ENCODE data around the gene OR2A12.
"Not testable (repeated sequence)": the region's sequence is repeated elsewhere in the genome, so short reads cannot be mapped to it uniquely, and the experiment has no call there.

OR2A12 gene

DNA sequence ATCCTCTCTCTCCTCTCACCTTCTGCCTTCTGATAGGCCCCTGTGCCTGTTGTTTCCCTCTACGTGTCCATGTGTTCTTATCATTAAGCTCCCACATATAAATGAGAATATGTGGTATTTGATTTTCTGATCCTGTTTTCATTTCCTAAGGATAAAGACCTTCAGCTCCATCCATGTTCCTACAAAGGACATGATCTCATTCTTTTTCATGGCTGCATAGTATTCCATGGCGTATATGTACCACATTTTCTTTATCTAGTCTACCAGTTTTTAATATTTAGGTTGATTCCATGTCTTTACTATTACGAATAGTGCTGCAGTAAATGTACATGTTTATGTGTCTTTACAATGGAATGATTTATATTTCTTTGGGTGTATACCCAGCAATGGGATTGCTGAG lies 4.6 kb downstream of the OR2A12 start:
- no peaks in the 10 kb centered on the region for H3K36me3 ChIP-seq (ENCODE audit: insufficient read depth, low read length)
- no peaks in the 10 kb centered on the region for H3K9me3 ChIP-seq (ENCODE audit: control insufficient read depth, insufficient read depth, low read length)
- no peaks in the 10 kb centered on the region for H3K4me1 ChIP-seq (ENCODE audit: insufficient read depth, low read length)
- no peak overlapping the region for H3K9ac ChIP-seq (ENCODE audit: low read depth, low read length)

DNA sequence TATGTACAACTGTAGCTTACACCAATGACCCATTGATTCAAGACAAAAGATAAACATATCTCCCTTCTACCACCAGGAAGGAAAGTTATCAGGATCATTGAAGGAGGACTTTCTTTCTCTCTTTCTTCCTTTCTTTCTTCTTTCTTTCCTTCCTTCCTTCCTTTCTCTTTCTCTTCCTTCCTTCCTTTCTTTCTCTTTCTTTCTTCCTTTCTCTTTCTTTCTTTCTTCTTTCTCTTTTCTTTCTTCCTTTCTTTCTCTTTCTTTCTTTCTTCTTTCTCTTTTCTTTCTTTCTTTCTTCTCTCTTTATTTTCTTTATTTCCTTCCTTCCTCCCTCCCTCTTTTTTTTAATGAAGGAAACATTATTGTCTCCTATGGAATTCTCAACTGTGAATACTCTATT lies 12.7 kb downstream of the OR2A12 start:
- H3K36me3 ChIP-seq (ENCODE audit: insufficient read depth, low read length) = no peaks in the 10 kb centered on the region
- H3K9me3 ChIP-seq (ENCODE audit: control insufficient read depth, insufficient read depth, low read length) = no peaks in the 10 kb centered on the region
- 0 out of 2 replicates have a peak, but pooled peaks cover 4% of the 10 kb centered on the region for H3K4me1 ChIP-seq (ENCODE audit: insufficient read depth, low read length)
- no peak overlapping the region for H3K9ac ChIP-seq (ENCODE audit: low read depth, low read length)

DNA sequence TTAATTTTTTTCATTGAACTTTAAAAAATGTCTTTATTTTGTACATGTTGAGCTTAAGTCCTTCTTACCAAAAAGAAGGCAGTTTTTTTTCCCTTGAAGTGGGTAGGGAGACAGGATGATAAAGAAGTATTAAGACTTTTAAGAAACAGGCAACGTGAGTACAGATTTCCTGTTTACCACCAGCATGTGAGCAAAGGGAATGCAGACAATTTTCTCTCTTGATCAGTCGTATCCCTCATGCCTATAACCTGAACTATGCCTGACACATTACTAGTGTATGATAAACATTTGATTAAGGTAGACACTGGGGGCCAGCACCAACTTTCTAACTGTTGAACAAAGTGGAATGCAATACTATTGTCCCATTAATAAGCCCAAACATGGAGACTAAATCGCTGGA lies 14.5 kb downstream of the OR2A12 start:
- no peaks in the 10 kb centered on the region for H3K36me3 ChIP-seq (ENCODE audit: insufficient read depth, low read length)
- H3K9me3 ChIP-seq (ENCODE audit: control insufficient read depth, insufficient read depth, low read length) = no peaks in the 10 kb centered on the region
- no peak overlapping the region for H3K9ac ChIP-seq (ENCODE audit: low read depth, low read length)
- 0 out of 2 replicates have a peak, but pooled peaks cover 4% of the 10 kb centered on the region for H3K4me1 ChIP-seq (ENCODE audit: insufficient read depth, low read length)

DNA sequence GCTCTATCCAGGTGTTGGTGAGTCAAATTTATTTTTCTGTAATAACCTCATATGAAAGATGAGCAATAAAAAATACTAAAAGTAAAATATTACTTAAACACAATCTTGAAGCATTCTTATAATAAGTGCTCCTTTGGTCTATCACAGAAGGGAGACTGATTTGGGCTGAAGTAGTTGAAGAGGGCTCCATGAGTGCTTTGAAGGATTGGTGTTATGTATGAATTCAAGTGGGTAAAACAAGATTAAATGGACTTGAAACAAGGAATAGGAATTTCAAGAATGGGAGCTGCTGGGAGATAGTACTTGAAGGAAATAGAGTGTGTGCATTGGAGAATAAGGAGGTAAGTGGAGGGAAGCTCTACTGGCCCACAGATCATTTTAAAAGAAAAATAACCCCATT lies 16.0 kb downstream of the OR2A12 start:
- Histone ChIP-seq H3K4me1 (ENCODE audit: insufficient read depth, low read length) (0 out of 2 replicates have a peak, but pooled peaks cover 4% of the 10 kb centered on the region), H3K9ac (ENCODE audit: low read depth, low read length) (no peak overlapping the region), H3K9me3 (ENCODE audit: control insufficient read depth, insufficient read depth, low read length) (no peaks in the 10 kb centered on the region), H3K36me3 (ENCODE audit: insufficient read depth, low read length) (no peaks in the 10 kb centered on the region)

DNA sequence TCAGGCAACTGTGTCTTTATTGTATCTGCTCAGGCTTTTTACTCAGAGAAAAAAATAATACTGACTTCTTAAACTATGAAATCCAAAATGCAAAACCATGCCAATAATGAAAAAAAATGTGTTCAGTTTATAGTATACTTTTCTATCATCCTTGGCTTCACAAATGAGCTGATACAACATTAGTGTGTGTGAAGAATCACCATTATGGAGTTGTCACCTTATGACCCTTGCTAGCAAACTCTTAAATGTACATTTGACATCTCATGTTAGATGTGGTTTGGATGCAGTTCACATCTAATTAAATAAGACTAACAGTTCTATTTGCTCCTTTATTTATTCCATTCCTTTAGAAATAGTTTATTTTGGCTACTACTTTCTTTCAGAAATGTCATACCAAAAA lies 19.1 kb downstream of the OR2A12 start:
- H3K36me3 ChIP-seq (ENCODE audit: insufficient read depth, low read length) = no peaks in the 10 kb centered on the region
- H3K4me1 ChIP-seq (ENCODE audit: insufficient read depth, low read length) = 0 out of 2 replicates have a peak, but pooled peaks cover 4% of the 10 kb centered on the region
- H3K9me3 ChIP-seq (ENCODE audit: control insufficient read depth, insufficient read depth, low read length) = no peaks in the 10 kb centered on the region
- H3K9ac ChIP-seq (ENCODE audit: low read depth, low read length) = no peak overlapping the region

DNA sequence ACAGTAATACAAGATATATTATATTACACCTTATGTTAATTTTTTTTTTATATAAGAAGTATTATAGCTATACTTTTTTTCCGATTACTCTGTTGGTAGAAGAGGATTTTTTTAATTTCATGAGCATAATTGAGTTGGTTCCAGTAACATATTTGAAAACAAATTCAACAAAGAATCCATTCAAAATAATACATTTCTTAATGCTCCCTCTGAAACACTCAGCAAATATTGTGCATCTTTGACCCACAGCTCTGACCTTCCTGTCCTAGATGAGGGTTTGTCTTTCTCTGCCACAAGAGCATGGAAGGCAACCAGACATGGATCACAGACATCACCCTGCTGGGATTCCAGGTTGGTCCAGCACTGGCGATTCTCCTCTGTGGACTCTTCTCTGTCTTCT lies 23.2 kb downstream of the OR2A12 start, which contains the start of gene OR2A2:
Gene OR2A2 (plus strand): TSS at position 301 of the 400 bp plus-strand sequence. CDS start 0 bp downstream, at position 301.
- Histone ChIP-seq H3K9ac (ENCODE audit: low read depth, low read length) (no peak within 1 kb of the TSS), H3K4me1 (ENCODE audit: insufficient read depth, low read length) (no peaks in the 10 kb centered on the region), H3K36me3 (ENCODE audit: insufficient read depth, low read length) (no peaks in the 10 kb centered on the region), H3K9me3 (ENCODE audit: control insufficient read depth, insufficient read depth, low read length) (no peaks in the 10 kb centered on the region)

DNA sequence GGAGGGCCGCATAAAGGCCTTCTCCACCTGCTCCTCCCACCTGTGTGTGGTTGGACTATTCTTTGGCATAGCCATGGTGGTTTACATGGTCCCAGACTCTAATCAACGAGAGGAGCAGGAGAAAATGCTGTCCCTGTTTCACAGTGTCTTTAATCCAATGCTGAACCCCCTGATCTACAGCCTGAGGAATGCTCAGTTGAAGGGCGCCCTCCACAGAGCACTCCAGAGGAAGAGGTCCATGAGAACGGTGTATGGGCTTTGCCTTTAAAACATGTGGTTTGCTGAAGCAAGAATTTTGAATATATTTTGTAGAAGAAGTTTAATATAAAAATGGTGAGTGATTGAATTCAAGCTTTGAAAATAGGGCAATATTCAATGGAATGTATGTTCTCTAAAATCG lies 24.2 kb downstream of the OR2A12 start:
- no peaks in the 10 kb centered on the region for H3K36me3 ChIP-seq (ENCODE audit: insufficient read depth, low read length)
- H3K9me3 ChIP-seq (ENCODE audit: control insufficient read depth, insufficient read depth, low read length) = no peaks in the 10 kb centered on the region
- no peaks in the 10 kb centered on the region for H3K4me1 ChIP-seq (ENCODE audit: insufficient read depth, low read length)
- no peak overlapping the region for H3K9ac ChIP-seq (ENCODE audit: low read depth, low read length)

DNA sequence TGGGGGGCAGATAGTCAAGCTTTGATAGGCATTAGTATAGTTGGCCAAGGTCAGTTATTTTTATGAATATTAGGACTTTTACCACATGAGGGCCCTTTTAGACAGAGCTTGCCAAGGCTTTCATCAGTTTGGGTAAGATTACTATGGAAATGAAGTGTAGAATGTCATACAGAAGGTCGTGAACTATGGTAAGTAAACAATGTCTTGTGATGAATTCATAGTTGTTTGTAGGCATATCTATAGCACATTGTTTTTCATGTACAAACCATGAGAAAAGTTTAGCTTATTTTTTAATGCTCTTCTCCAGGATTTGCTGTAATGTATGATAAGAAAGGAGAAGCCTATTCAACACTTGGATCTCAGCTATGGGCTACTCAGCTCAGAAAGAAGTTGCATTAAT lies 27.6 kb downstream of the OR2A12 start:
- Histone ChIP-seq H3K36me3 (ENCODE audit: insufficient read depth, low read length) (no peaks in the 10 kb centered on the region), H3K9me3 (ENCODE audit: control insufficient read depth, insufficient read depth, low read length) (no peaks in the 10 kb centered on the region), H3K4me1 (ENCODE audit: insufficient read depth, low read length) (no peaks in the 10 kb centered on the region), H3K9ac (ENCODE audit: low read depth, low read length) (no peak overlapping the region)

DNA sequence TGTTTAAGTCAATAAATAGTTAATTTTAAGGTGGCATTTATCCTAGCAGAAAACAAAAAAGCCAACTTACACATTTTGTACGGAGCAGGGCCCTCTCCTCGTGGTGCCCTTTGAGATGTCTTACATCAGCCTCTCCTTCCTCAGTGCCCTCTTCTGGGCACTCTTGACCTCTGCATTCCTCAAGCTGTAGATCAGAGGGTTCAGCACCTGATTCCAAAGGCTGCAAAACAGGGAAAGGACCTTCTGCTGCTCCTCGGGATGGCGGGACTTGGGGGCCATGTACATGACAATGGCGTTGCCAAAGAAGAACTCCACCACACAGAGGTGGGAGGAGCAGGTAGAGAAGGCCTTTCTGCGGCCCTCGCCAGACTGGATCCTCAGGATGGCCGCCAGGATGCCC lies 32.3 kb downstream of the OR2A12 start:
- H3K9ac ChIP-seq (ENCODE audit: low read depth, low read length) = no peak overlapping the region
- H3K9me3 ChIP-seq (ENCODE audit: control insufficient read depth, insufficient read depth, low read length) = no peaks in the 10 kb centered on the region
- H3K36me3 ChIP-seq (ENCODE audit: insufficient read depth, low read length) = no peaks in the 10 kb centered on the region
- H3K4me1 ChIP-seq (ENCODE audit: insufficient read depth, low read length) = no peaks in the 10 kb centered on the region

DNA sequence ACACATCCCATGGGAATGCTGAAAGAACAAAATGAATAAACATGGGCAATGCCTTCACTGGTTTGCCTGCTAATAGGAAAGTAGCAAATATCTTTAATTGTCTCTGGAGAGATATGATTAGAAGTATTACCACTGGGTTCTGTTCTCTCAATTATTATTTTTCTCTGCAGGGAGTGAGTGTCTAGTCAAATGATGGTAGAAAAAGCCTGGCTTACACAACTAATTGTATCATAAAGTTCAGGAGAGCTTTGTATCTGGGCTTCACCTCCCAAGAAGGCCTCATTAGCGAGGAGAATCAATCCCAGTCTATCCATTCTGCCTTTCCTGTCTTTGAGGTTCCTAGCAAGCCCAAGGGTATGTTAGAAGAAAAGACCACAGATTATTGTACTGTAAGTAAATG lies 36.8 kb downstream of the OR2A12 start, which contains the start of gene OR2A14:
Gene OR2A14 (plus strand): TSS at position 301 of the 400 bp plus-strand sequence. CDS start 5,937 bp downstream, outside the sequence.
- Histone ChIP-seq H3K9me3 (ENCODE audit: control insufficient read depth, insufficient read depth, low read length) (no peaks in the 10 kb centered on the region), H3K4me1 (ENCODE audit: insufficient read depth, low read length) (no peaks in the 10 kb centered on the region), H3K9ac (ENCODE audit: low read depth, low read length) (no peak within 1 kb of the TSS), H3K36me3 (ENCODE audit: insufficient read depth, low read length) (no peaks in the 10 kb centered on the region)

DNA sequence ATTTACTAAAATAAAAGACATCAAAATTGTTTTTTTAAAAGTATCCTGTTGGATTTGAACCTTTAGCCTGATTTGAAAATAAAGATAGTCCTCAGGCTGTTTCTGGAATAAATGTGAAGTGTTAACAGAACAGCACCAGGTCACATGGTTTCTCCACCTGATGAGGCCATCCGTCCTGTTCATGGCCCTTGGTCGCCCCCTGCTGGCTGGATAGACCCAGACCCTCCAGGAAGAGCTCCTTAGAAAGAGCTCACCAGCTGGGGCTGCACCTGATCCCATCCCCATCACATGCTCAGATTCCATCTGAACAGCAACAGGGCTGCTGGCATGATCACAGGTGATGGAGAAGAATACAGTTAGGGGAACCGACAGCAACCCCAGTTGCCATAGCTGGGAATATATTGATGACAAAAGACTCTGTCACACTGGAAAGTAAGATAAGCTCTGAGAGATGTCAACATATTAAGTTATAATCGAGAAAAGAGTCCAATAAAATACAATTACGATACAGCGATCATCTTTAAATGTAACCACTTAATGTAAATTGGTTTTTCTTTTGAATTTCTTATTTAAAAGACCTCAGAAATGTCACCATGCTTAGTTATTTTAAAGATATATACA lies 41.7 kb downstream of the OR2A12 start:
- H3K36me3 ChIP-seq (ENCODE audit: insufficient read depth, low read length) = no peaks in the 10 kb centered on the region
- H3K4me1 ChIP-seq (ENCODE audit: insufficient read depth, low read length) = no peaks in the 10 kb centered on the region
- H3K9ac ChIP-seq (ENCODE audit: low read depth, low read length) = no peak overlapping the region
- no peaks in the 10 kb centered on the region for H3K9me3 ChIP-seq (ENCODE audit: control insufficient read depth, insufficient read depth, low read length)

DNA sequence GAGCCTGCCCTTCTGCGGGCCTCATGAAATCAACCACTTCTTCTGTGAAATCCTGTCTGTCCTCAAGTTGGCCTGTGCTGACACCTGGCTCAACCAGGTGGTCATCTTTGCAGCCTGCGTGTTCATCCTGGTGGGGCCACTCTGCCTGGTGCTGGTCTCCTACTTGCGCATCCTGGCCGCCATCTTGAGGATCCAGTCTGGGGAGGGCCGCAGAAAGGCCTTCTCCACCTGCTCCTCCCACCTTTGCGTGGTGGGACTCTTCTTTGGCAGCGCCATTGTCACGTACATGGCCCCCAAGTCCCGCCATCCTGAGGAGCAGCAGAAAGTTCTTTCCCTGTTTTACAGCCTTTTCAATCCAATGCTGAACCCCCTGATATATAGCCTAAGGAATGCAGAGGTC lies 43.5 kb downstream of the OR2A12 start:
- not testable (repeated sequence) for H3K36me3 ChIP-seq (ENCODE audit: insufficient read depth, low read length); H3K9me3 ChIP-seq (ENCODE audit: control insufficient read depth, insufficient read depth, low read length); H3K4me1 ChIP-seq (ENCODE audit: insufficient read depth, low read length); H3K9ac ChIP-seq (ENCODE audit: low read depth, low read length)

DNA sequence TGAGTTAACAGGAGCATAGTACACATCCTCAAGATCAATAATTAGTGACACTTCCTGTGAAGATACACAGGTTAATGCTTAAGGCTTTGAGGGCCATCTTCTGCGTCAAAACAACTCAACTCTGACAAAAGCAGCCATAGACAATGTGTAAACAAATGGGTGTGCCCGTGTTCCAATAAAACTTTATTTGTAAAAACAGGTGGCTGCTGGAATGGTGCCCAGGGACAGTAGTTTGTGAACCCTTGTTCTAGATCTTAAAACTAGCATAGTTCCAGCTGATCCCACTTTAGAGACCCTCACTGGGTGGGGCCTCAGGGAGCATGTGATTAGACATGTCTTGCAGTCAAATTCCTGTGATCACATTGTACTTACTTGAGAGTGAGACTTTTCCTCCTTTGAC lies 44.7 kb downstream of the OR2A12 start:
- Histone ChIP-seq H3K9me3 (ENCODE audit: control insufficient read depth, insufficient read depth, low read length) (no peaks in the 10 kb centered on the region), H3K9ac (ENCODE audit: low read depth, low read length) (no peak overlapping the region), H3K4me1 (ENCODE audit: insufficient read depth, low read length) (no peaks in the 10 kb centered on the region), H3K36me3 (ENCODE audit: insufficient read depth, low read length) (no peaks in the 10 kb centered on the region)

DNA sequence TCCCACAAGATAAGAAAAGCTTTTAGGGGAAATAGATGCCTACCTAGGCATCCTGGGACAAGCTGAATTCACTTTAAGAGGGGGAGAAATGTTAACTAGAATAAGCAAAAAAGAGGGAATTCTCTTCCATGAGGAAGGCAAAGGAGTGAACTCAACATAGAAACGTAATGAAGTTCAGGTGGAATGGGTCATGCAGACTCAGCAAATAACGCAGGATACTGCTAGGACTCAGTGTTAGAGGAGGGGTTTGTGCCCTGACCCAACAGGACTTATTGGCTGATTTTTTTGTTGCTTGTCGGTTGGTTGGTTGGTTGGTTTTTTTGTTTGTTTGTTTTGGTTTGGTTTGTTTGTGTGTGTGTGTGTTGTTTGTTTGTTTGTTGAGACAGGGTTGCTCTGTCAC lies 46.2 kb downstream of the OR2A12 start:
- no peaks in the 10 kb centered on the region for H3K4me1 ChIP-seq (ENCODE audit: insufficient read depth, low read length)
- H3K9ac ChIP-seq (ENCODE audit: low read depth, low read length) = no peak overlapping the region
- H3K9me3 ChIP-seq (ENCODE audit: control insufficient read depth, insufficient read depth, low read length) = no peaks in the 10 kb centered on the region
- no peaks in the 10 kb centered on the region for H3K36me3 ChIP-seq (ENCODE audit: insufficient read depth, low read length)

DNA sequence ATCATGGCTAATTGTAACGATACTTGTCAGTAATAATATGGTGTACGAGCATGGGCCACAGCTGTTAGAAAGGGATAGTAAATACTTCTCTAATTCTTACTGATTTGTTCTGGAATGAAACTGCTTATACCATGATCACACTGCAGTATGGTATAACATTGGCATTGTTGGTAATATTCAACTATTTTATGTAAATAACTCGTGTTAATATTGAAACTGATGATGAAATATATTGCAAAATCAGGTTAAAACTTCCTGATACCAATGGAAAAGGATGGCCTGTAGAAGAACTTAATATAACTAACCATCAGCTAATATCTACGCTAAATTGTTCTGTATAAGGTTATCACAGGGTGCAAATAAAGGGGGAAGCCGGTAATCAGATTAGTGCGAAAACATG lies 47.2 kb downstream of the OR2A12 start:
- H3K9ac ChIP-seq (ENCODE audit: low read depth, low read length) = no peak overlapping the region
- no peaks in the 10 kb centered on the region for H3K9me3 ChIP-seq (ENCODE audit: control insufficient read depth, insufficient read depth, low read length)
- H3K4me1 ChIP-seq (ENCODE audit: insufficient read depth, low read length) = no peaks in the 10 kb centered on the region
- H3K36me3 ChIP-seq (ENCODE audit: insufficient read depth, low read length) = no peaks in the 10 kb centered on the region

All from ES-I3 (cell line).